Neural progenitor cell (in vitro differentiated cells): ENCODE data around the gene JOSD1. TPM values are rescaled to one million over a fixed set of nuclear protein-coding genes. Genes with fewer than 3 reads are reported as not detected.

Source experiments
- DNase-seq: peaks from one replicate; pipeline ENCODE4 v3.0.0-alpha.2; 2016; ENCODE audit warnings: low spot score
- H2AFZ ChIP-seq: fragments of 200-600 bp; sonication (generic); replicated peaks from 2 replicates; pipeline ENCODE4 v1.6.1; 2016; ENCODE audit warnings: antibody characterized with exemption
- H3F3A ChIP-seq: fragments of 200-600 bp; sonication (generic); 2 replicates; pipeline ENCODE4 v1.6.1; 2016; ENCODE audit warnings: antibody characterized with exemption, low read depth
- H3K27ac ChIP-seq: fragments of 200-600 bp; sonication (generic); 2 replicates; pipeline ENCODE4 v1.5.1; 2016; ENCODE audit warnings: mild to moderate bottlenecking
- H3K27me3 ChIP-seq: fragments of 200-600 bp; sonication (generic); 2 replicates; pipeline ENCODE4 v1.6.1; 2016; ENCODE audit warnings: mild to moderate bottlenecking, moderate library complexity
- H3K36me3 ChIP-seq: fragments of 200-600 bp; sonication (generic); 2 replicates; pipeline ENCODE4 v1.5.1; 2016
- H3K4me1 ChIP-seq: fragments of 200-600 bp; sonication (generic); 2 replicates; pipeline ENCODE4 v1.6.1; 2016; ENCODE audit warnings: mixed run types
- H3K4me2 ChIP-seq: fragments of 200-600 bp; sonication (generic); 2 replicates; pipeline ENCODE4 v1.6.1; 2016
- H3K4me3 ChIP-seq: fragments of 200-600 bp; sonication (generic); 2 replicates; pipeline ENCODE4 v1.5.1; 2016
- H3K79me2 ChIP-seq: fragments of 200-600 bp; sonication (generic); 2 replicates; pipeline ENCODE4 v1.6.1; 2016; ENCODE audit warnings: low read depth
- H3K9ac ChIP-seq: fragments of 200-600 bp; sonication (generic); 2 replicates; pipeline ENCODE4 v1.6.1; 2016
- H3K9me3 ChIP-seq: fragments of 200-600 bp; sonication (generic); 2 replicates; pipeline ENCODE4 v1.5.1; 2016; ENCODE audit warnings: low read depth
- H4K20me1 ChIP-seq: fragments of 200-600 bp; sonication (generic); 2 replicates; pipeline ENCODE4 v1.6.1; 2016; ENCODE audit warnings: low read depth
- H3K27ac Mint-ChIP-seq: 3 replicates; pipeline ENCODE4 v1.8.0; 2021; ENCODE audit warnings: mixed read lengths
- H3K27me3 Mint-ChIP-seq: 2 replicates; pipeline ENCODE4 v1.8.0; 2022; ENCODE audit warnings: low read depth, mild to moderate bottlenecking, inconsistent platforms, moderate library complexity, mixed read lengths; ENCODE audit not compliant: insufficient read depth
- H3K36me3 Mint-ChIP-seq: 3 replicates; pipeline ENCODE4 v1.8.0; 2021; ENCODE audit warnings: mixed read lengths
- H3K4me1 Mint-ChIP-seq: 3 replicates; pipeline ENCODE4 v1.8.0; 2021; ENCODE audit warnings: mixed read lengths
- H3K4me3 Mint-ChIP-seq: 3 replicates; pipeline ENCODE4 v1.8.0; 2021; ENCODE audit warnings: mild to moderate bottlenecking, moderate library complexity, mixed read lengths
- H3K9me3 Mint-ChIP-seq: 3 replicates; pipeline ENCODE4 v1.8.0; 2020; ENCODE audit warnings: mixed read lengths
- CTCF ChIP-seq: fragments of 200-600 bp; sonication (generic); IDR thresholded peaks from 2 replicates; pipeline ENCODE4 v1.5.1; 2017; ENCODE audit warnings: antibody characterized with exemption, mild to moderate bottlenecking
- EZH2 ChIP-seq: fragments of 200-600 bp; sonication (generic); IDR thresholded peaks from 2 replicates; pipeline ENCODE4 v1.6.1; 2017; ENCODE audit warnings: antibody characterized with exemption, mild to moderate bottlenecking, moderate library complexity
- EZH2phosphoT487 ChIP-seq: fragments of 200-600 bp; sonication (generic); IDR thresholded peaks from 2 replicates; pipeline ENCODE4 v1.6.1; 2017; ENCODE audit warnings: antibody characterized with exemption
- total RNA-seq: library from RNA; depleted of rRNA; stranded (reverse); fragments of >200 nt; gene quantifications from 2 replicates; pipeline ENCODE4 v1.2.3, GENCODE V29; 2015; ENCODE audit warnings: low replicate concordance

The JOSD1 gene
- total RNA-seq, 1 donor from 2014 or later: 32.4 TPM

GRCh38 chr22:38681582-38682335, 19.0 kb downstream of the JOSD1 start, which contains the start of gene TOMM22:
Gene TOMM22, plus strand, starts transcription at chr22:38681957. Its CDS starts 22 bp downstream, at chr22:38681979.
- peaks cover 7% of the 10 kb centered on the region for H3K27me3 Mint-ChIP-seq
- H3K9me3 Mint-ChIP-seq: peaks cover 9% of the 10 kb centered on the region
- peaks cover 31% of the 10 kb centered on the region for H3F3A ChIP-seq
- peak within 1 kb of the TSS; percentile 87 for H3K9ac ChIP-seq
- H3K27ac Mint-ChIP-seq: peak within 1 kb of the TSS; percentile 98
- peaks cover 4% of the 10 kb centered on the region for H3K4me1 ChIP-seq
- H3K27me3 ChIP-seq: no peaks in the 10 kb centered on the region
- peak within 1 kb of the TSS; percentile 95 for H3K4me2 ChIP-seq
- H3K9me3 ChIP-seq: no peaks in the 10 kb centered on the region
- peak within 1 kb of the TSS; percentile 93 for H2AFZ ChIP-seq
- no peaks in the 10 kb centered on the region for H4K20me1 ChIP-seq
- H3K27ac ChIP-seq: no peak within 1 kb of the TSS
- H3K4me3 ChIP-seq: peak within 1 kb of the TSS; percentile 92
- peak within 1 kb of the TSS; percentile 100 for H3K4me3 Mint-ChIP-seq
- H3K36me3 ChIP-seq: peaks cover 4% of the 10 kb centered on the region
- TF ChIP-seq EZH2 (peak; percentile 66), EZH2phosphoT487 (no peak), CTCF (peak; percentile 75)
- H3K79me2 ChIP-seq: peaks cover 11% of the 10 kb centered on the region
- peak; percentile 94 for DNase-seq
- H3K4me1 Mint-ChIP-seq: peaks cover 24% of the 10 kb centered on the region
- H3K36me3 Mint-ChIP-seq: peaks cover 33% of the 10 kb centered on the region

GRCh38 chr22:38675833-38676232, 24.9 kb downstream of the JOSD1 start:
- no peak for DNase-seq
- H3K27me3 Mint-ChIP-seq: peaks cover 3% of the 10 kb centered on the region
- no peaks in the 10 kb centered on the region for H3K9me3 Mint-ChIP-seq
- H3K4me3 Mint-ChIP-seq: no peak overlapping the region
- H3K27ac Mint-ChIP-seq: no peak overlapping the region
- Histone ChIP-seq H3K79me2 (no peaks in the 10 kb centered on the region), H2AFZ (no peak overlapping the region), H3K36me3 (no peaks in the 10 kb centered on the region), H3K27me3 (no peaks in the 10 kb centered on the region), H3K9ac (no peak overlapping the region), H3K9me3 (no peaks in the 10 kb centered on the region), H3K27ac (no peak overlapping the region), H3K4me1 (no peaks in the 10 kb centered on the region), H3K4me2 (no peak overlapping the region), H3F3A (no peaks in the 10 kb centered on the region), H4K20me1 (no peaks in the 10 kb centered on the region), H3K4me3 (no peak overlapping the region)
- peaks cover 6% of the 10 kb centered on the region for H3K4me1 Mint-ChIP-seq
- TF ChIP-seq EZH2: no peak
- no peak for TF ChIP-seq EZH2phosphoT487
- no peak for TF ChIP-seq CTCF
- peaks cover 23% of the 10 kb centered on the region for H3K36me3 Mint-ChIP-seq

GRCh38 chr22:38674888-38675287, 25.9 kb downstream of the JOSD1 start:
- Histone ChIP-seq H3K9ac (no peak overlapping the region), H3K4me3 (no peak overlapping the region), H3K4me2 (no peak overlapping the region), H4K20me1 (no peaks in the 10 kb centered on the region), H2AFZ (no peak overlapping the region), H3K36me3 (no peaks in the 10 kb centered on the region), H3K27ac (no peak overlapping the region), H3F3A (no peaks in the 10 kb centered on the region), H3K79me2 (no peaks in the 10 kb centered on the region), H3K4me1 (no peaks in the 10 kb centered on the region), H3K27me3 (no peaks in the 10 kb centered on the region), H3K9me3 (no peaks in the 10 kb centered on the region)
- DNase-seq: no peak
- TF ChIP-seq EZH2phosphoT487 (no peak), EZH2 (no peak)
- Mint-ChIP-seq H3K36me3 (peaks cover 26% of the 10 kb centered on the region), H3K4me1 (peaks cover 3% of the 10 kb centered on the region), H3K9me3 (no peaks in the 10 kb centered on the region), H3K27ac (no peak overlapping the region), H3K4me3 (no peak overlapping the region), H3K27me3 (peaks cover 3% of the 10 kb centered on the region)
